8988T (cell line): Measurements from ENCODE around the gene ROS1.

Source experiments
- DNase-seq: peaks from one replicate; pipeline ENCODE4 v3.0.0; 2011

Gene ROS1

GRCh38 chr6:117440706-117441525 lies 15.2 kb upstream of the ROS1 start:
- no peak for DNase-seq

DNA sequence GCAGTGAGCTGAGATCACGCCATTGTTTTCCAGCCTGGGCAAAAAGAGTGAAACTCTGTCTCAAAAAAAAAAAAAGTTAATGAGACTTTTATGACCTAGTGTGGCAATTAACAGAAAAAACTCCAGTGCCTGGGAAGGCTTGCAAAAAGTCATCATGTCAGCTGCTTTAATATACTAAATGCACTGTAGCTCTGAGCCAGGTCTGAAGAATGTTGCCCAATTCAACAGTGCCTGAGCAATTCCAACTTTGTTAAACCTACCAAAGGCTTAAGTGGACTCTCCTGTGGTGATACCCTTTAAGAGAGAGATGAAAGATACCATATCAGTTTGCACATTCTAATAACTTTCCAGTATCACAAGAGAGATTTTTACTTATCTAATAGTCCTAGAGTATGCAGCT lies 6.5 kb upstream of the ROS1 start:
- no peak for DNase-seq

DNA sequence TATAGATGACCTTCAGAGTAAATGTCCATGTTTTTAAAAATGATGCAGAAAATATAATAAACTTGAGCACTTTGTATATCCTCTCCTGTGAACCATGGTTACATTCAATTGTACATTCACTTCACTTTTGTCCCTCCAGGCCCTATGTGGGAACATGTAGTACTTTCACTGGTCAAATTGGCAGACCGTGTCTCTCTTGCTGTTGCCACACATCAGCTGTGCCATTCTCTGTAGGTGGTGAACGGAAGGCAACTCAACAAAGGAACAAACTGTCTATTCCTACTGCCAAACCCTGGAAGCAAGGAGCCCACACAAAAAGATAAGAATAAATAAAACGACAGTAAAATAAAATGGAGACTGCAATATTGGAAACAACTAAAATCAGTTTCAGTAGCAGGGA lies 2.0 kb downstream of the ROS1 start:
- DNase-seq: no peak

- DNase-seq: no peak
Observed at GRCh38 chr6:117418320-117418719, 7.4 kb downstream of the ROS1 start.

DNA sequence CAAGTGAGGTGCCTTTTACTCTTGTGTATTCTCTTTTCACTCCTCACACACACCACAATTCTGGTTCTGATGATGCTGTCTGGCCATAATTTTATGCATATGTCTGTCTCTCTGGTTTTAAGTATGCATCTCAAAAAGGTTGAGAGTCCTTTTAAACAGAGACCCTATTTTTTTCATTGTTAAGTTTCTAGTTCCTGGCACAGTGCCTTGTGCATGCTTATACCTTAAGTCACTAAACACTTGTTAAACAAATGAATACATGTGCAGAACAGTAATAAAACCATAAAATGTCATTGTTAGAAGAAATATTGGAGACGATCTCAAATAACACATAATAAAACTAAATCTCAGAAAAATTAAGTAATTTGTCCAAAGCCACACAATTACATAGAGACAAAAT lies 7.9 kb downstream of the ROS1 start:
- DNase-seq: no peak

DNA sequence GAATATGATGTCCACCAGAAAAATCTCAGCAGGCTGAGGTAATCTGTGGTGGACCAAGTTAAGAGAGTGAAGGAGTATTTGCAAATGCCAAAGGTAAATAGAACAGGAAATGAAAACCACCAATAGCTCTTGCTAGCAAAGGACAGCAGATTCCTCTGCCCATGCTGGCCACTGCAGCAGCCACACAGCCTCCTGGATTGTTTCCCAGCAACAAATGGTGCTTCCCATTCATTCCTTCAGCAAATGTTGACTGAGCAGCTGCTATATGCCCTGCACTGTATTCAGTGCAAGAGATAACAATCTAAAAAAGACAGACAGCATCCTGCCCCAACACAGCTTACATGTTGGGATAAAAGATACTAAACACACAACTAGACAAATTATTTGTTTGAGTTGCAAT lies 11.0 kb downstream of the ROS1 start:
- DNase-seq: no peak

GRCh38 chr6:117411474-117411873 lies 14.3 kb downstream of the ROS1 start:
- no peak for DNase-seq

GRCh38 chr6:117409863-117410262 lies 15.9 kb downstream of the ROS1 start:
- no peak for DNase-seq

DNA sequence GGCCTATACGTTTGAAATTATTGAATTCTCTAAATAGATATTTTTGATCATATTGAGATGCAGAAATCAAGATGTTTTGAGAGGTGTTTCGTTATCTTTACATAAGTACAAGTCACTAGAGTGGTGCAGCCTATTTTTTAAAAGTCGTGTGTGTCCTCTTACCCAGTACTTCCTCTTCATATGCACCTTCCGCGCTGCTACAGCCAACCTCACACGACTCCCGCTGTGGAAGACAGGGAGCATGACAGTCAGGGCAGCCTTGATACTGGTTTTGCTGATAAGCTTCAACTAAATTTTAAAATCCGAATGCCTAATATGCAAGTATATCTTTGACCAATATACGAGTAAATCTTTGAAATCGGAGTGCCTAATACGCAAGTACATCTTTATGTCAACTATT lies 16.3 kb downstream of the ROS1 start:
- DNase-seq: no peak

GRCh38 chr6:117404548-117404947 lies 21.2 kb downstream of the ROS1 start:
- no peak for DNase-seq

GRCh38 chr6:117401799-117402198 lies 23.9 kb downstream of the ROS1 start:
- no peak for DNase-seq

DNA sequence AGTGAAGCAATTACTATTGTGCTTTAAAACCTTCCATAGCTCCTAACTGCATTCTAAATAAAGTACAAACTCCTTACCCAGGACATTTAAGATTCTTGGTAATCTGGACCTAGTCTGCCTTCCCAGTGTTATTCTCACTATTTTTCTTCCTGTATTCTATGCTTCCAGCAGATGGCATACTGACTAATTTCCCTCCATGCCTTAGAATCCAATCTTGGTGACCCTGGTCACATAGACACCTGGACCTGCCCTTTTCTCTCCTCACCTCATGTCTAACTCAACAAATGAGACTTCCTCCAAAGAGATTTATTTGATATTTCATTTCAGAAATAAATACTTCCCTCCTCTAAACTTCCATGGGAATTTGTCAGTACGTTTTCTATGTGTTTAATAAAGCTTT lies 25.8 kb downstream of the ROS1 start:
- no peak for DNase-seq

- no peak for DNase-seq
Observed at GRCh38 chr6:117399126-117399525, 26.6 kb downstream of the ROS1 start.

GRCh38 chr6:117397536-117398227 lies 28.1 kb downstream of the ROS1 start:
- DNase-seq: no peak

- no peak for DNase-seq
Observed at GRCh38 chr6:117396228-117396627, 29.5 kb downstream of the ROS1 start.

DNA sequence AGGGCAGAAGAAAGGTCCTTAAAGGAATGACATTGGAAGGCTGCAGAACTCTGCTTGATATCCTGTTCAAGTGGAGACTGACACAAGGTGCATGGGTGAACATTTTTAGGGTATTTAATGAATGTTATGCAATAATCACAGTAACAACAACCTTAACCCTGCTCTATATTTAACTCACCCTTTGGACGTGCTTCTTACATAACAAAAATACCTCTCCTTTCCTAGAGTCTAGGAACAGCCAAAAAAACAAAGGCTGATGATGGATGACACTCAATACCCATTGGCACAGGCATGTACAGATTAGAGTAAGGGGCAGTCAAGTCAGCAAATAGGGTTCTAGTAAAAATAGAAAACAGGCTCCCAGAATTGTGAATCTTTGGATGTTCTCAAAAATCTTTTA lies 30.6 kb downstream of the ROS1 start:
- no peak for DNase-seq

DNA sequence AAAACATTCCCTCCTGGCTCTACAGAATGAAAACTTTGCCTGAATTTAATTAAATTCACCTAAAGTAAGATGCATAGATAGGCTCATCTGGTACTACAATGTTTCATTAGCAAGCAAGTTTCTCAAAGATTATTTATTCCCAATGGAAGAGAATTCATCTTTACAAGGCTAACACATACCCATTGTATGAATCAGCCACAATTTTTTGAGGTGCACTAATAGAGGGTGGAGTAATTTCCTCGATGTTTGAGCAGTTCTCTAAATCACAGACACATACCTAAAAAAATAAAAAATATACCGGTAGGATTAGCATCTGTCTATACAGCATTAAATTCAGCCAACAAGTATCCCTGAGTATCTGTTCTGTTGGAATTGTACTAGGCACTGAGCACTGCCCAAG lies 32.7 kb downstream of the ROS1 start:
- no peak for DNase-seq

- DNase-seq: no peak
Observed at GRCh38 chr6:117391874-117392583, 33.7 kb downstream of the ROS1 start.

DNA sequence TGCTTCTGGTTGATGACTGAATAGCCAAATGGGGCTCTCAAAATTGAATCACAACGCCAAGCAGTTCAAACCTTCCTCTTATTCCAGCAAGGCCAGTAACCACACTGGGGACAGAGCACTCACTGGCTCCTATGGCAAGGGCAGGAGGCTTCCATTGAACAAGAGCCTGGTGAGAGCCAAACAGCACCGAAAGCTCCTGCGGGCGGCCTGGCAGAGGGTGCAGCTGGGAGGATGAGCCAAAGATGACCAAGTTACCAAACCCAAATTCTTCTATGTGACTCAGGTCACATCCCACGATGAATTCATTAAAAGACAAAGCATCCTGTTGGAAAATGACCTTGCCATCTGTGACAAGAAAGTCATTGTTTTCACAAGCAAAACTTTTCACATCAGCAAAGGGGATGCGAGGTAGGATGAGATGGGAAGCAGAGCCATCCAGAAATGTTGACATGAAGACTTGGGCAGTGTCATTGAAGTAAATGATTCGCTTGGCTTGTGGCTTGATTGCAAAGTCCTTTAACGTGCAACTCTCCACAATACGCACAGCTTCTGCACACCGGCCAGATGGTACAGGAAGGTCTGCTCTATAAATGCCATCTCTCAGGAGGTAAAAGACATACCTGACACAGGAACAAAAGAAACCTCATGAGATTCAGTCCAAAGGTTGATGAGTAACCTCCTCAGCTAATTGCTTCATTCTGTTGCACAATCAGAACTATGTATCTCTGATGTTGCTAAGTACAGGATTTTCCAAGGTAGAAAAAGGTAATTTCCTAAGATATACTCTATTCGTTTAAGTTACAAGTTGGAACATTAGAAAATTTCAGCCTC lies 36.3 kb downstream of the ROS1 start:
- no peak for DNase-seq

- no peak for DNase-seq
Observed at GRCh38 chr6:117387454-117387974, 38.2 kb downstream of the ROS1 start.

- no peak for DNase-seq
Observed at GRCh38 chr6:117384659-117385058, 41.1 kb downstream of the ROS1 start.

GRCh38 chr6:117381749-117382148 lies 44.0 kb downstream of the ROS1 start:
- no peak for DNase-seq

- no peak for DNase-seq
Observed at GRCh38 chr6:117380298-117380697, 45.4 kb downstream of the ROS1 start.
